Measurements from ENCODE around the gene DENND2A.

- TF ChIP-seq CTCF (conservative IDR thresholded peaks at IDR 0.05 in 1 of 2, IDR thresholded peaks at IDR 0.05 in 1 of 2; ENCODE audit: low read depth in 1 of 2, low read length in 2 of 2) (no peak), EZH2 (IDR thresholded peaks at IDR 0.05; ENCODE audit: low read length, missing control alignments) (no peak)
Measured at GRCh38 chr7:140570120-140570519, 70.5 kb downstream of the DENND2A start.

All from fibroblast of lung (primary cell).